Measurements from ENCODE around the gene LRRC56. TPM values are rescaled to one million over a fixed set of nuclear protein-coding genes. Genes with fewer than 3 reads are reported as not detected.

LRRC56 gene
- total and polyA plus RNA-seq, 2 of the 13 experiments (the other 11 are each of a cell fraction or from before 2014, with no cell fraction given) = 0.11 to 0.29 TPM

DNA sequence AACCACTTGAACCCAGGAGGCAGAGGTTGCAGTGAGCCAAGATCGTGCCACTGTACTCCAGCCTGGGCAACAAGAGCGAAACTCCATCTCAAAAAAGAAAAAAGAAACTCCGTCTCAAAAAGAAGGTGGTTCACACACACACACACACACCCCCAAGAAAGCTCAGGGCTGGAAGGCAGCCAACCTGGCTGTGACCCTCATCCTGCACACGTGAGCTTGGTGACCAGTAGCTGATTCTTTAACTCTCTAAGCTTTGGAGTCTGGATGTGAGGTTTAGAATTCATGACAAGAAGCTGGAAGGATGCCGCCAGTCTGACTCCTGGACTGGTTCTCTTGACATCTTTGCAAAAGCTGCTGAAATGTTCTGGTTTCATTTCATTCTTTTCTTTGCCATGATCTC is 28.4 kb upstream of the LRRC56 start:
- ATAC-seq (no peak), DNase-seq (ENCODE audit: low spot score) (no peak), FAIRE-seq (no peak)
- Histone ChIP-seq H3K9ac (ENCODE audit: insufficient read depth, low read depth, low read length) (no peak overlapping the region), H3K4me3 (replicated peaks in 1 of 3; ENCODE audit: insufficient read depth in 1 of 3, low read depth in 2 of 3, low read length in 3 of 3) (no peak overlapping the region), H4K20me1 (ENCODE audit: insufficient read depth, low read length) (no peaks in the 10 kb centered on the region), H2AFZ (ENCODE audit: low read length) (no peak overlapping the region), H3K27me3 (ENCODE audit: control insufficient read depth in 1 of 2, insufficient read depth in 2 of 2, low read length in 2 of 2) (no peaks in the 10 kb centered on the region), H3K79me2 (ENCODE audit: insufficient read depth, low read length) (peaks cover 18% of the 10 kb centered on the region), H3K27ac (ENCODE audit: extremely low read length, insufficient read depth, low read length) (no peak overlapping the region), H3K36me3 (replicated peaks in 1 of 2; ENCODE audit: control insufficient read depth in 1 of 2, insufficient read depth in 2 of 2, low read length in 2 of 2) (peaks cover 4 to 14% of the 10 kb centered on the region in 2 experiments; a peak in 4 of 5 replicates), H3K9me3 (ENCODE audit: low read length) (no peaks in the 10 kb centered on the region), H3K4me1 (ENCODE audit: insufficient read depth, low read length) (peaks cover 21% of the 10 kb centered on the region), H3K4me2 (ENCODE audit: low read depth, low read length) (no peak overlapping the region)
- 98% methylated on average over 5 of the region's 5 CpGs for WGBS (ENCODE audit: low lambda C conversion rate)
- BruUV-seq (replicated peaks) = TSS peak; percentile 39
- in situ Hi-C loops (cut with HindIII; ENCODE audit: extremely low pct_ligation_motif_present, low pct_unique_long_range_greater_than_20kb) (no loop called here), intact Hi-C loops (cut with micrococcal nuclease; ENCODE audit: unreplicated experiment) (no loop called here)
- CTCF ChIA-PET (ENCODE audit: low intra/inter-chr PET ratio, low total read pairs) = no interaction called here
- POLR2A ChIA-PET = interaction anchor here (0.8 to 1.6 kb wide), 3 partner anchors 9 to 69 kb away, joined by 3 to 4 read pairs (median 3); no protein-coding TSS in a partner anchor
- TF ChIP-seq, protein P1, sequence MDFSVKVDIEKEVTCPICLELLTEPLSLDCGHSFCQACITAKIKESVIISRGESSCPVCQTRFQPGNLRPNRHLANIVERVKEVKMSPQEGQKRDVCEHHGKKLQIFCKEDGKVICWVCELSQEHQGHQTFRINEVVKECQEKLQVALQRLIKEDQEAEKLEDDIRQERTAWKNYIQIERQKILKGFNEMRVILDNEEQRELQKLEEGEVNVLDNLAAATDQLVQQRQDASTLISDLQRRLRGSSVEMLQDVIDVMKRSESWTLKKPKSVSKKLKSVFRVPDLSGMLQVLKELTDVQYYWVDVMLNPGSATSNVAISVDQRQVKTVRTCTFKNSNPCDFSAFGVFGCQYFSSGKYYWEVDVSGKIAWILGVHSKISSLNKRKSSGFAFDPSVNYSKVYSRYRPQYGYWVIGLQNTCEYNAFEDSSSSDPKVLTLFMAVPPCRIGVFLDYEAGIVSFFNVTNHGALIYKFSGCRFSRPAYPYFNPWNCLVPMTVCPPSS (IDR thresholded peaks at IDR 0.05) = no peak
- TF ChIP-seq ZMAT3 (CRISPR knock-in tag; conservative IDR thresholded peaks at IDR 0.05) (no peak), ZNF260 (CRISPR knock-in tag; IDR thresholded peaks at IDR 0.05; ENCODE audit: borderline replicate concordance, low read depth) (no peak), RAD21 (CRISPR knock-in tag; IDR thresholded peaks at IDR 0.05) (no peak), ZMYM2 (CRISPR knock-in tag; IDR thresholded peaks at IDR 0.05) (no peak), GTF3A (CRISPR knock-in tag; conservative IDR thresholded peaks at IDR 0.05) (no peak), CBFB (CRISPR knock-in tag; IDR thresholded peaks at IDR 0.05) (no peak), ZNF230 (CRISPR knock-in tag; IDR thresholded peaks at IDR 0.05) (no peak), ZNF143 (CRISPR knock-in tag; IDR thresholded peaks at IDR 0.05) (no peak)
- TF ChIP-seq, protein P2, sequence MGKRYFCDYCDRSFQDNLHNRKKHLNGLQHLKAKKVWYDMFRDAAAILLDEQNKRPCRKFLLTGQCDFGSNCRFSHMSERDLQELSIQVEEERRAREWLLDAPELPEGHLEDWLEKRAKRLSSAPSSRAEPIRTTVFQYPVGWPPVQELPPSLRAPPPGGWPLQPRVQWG (CRISPR knock-in tag; IDR thresholded peaks at IDR 0.05; ENCODE audit: borderline replicate concordance, low read depth) = no peak
- TF ChIP-seq, protein P3, sequence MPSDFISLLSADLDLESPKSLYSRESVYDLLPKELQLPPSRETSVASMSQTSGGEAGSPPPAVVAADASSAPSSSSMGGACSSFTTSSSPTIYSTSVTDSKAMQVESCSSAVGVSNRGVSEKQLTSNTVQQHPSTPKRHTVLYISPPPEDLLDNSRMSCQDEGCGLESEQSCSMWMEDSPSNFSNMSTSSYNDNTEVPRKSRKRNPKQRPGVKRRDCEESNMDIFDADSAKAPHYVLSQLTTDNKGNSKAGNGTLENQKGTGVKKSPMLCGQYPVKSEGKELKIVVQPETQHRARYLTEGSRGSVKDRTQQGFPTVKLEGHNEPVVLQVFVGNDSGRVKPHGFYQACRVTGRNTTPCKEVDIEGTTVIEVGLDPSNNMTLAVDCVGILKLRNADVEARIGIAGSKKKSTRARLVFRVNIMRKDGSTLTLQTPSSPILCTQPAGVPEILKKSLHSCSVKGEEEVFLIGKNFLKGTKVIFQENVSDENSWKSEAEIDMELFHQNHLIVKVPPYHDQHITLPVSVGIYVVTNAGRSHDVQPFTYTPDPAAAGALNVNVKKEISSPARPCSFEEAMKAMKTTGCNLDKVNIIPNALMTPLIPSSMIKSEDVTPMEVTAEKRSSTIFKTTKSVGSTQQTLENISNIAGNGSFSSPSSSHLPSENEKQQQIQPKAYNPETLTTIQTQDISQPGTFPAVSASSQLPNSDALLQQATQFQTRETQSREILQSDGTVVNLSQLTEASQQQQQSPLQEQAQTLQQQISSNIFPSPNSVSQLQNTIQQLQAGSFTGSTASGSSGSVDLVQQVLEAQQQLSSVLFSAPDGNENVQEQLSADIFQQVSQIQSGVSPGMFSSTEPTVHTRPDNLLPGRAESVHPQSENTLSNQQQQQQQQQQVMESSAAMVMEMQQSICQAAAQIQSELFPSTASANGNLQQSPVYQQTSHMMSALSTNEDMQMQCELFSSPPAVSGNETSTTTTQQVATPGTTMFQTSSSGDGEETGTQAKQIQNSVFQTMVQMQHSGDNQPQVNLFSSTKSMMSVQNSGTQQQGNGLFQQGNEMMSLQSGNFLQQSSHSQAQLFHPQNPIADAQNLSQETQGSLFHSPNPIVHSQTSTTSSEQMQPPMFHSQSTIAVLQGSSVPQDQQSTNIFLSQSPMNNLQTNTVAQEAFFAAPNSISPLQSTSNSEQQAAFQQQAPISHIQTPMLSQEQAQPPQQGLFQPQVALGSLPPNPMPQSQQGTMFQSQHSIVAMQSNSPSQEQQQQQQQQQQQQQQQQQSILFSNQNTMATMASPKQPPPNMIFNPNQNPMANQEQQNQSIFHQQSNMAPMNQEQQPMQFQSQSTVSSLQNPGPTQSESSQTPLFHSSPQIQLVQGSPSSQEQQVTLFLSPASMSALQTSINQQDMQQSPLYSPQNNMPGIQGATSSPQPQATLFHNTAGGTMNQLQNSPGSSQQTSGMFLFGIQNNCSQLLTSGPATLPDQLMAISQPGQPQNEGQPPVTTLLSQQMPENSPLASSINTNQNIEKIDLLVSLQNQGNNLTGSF (CRISPR knock-in tag; IDR thresholded peaks at IDR 0.05) = no peak
- TF ChIP-seq, protein P4, sequence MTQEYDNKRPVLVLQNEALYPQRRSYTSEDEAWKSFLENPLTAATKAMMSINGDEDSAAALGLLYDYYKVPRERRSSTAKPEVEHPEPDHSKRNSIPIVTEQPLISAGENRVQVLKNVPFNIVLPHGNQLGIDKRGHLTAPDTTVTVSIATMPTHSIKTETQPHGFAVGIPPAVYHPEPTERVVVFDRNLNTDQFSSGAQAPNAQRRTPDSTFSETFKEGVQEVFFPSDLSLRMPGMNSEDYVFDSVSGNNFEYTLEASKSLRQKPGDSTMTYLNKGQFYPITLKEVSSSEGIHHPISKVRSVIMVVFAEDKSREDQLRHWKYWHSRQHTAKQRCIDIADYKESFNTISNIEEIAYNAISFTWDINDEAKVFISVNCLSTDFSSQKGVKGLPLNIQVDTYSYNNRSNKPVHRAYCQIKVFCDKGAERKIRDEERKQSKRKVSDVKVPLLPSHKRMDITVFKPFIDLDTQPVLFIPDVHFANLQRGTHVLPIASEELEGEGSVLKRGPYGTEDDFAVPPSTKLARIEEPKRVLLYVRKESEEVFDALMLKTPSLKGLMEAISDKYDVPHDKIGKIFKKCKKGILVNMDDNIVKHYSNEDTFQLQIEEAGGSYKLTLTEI (CRISPR knock-in tag; conservative IDR thresholded peaks at IDR 0.05) = no peak
